NCI-H460 (cell line): ENCODE measurements around the gene NRXN3. TPM values are rescaled to one million over a fixed set of nuclear protein-coding genes. Genes with fewer than 3 reads are reported as not detected.

Source experiments
- DNase-seq: peaks from one replicate; pipeline ENCODE4 v3.0.0-alpha.2; 2016; ENCODE audit warnings: low read depth; ENCODE audit errors: extremely low read depth
- total RNA-seq: library from RNA; depleted of rRNA; stranded (reverse); fragments of >200 nt; shearing (Covaris generic); gene quantifications from 2 replicates; pipeline ENCODE4 v1.2.3, GENCODE V29; 2014

Gene NRXN3
- total RNA-seq, 1 experiment from 2014 or later: 6.6 TPM

DNA sequence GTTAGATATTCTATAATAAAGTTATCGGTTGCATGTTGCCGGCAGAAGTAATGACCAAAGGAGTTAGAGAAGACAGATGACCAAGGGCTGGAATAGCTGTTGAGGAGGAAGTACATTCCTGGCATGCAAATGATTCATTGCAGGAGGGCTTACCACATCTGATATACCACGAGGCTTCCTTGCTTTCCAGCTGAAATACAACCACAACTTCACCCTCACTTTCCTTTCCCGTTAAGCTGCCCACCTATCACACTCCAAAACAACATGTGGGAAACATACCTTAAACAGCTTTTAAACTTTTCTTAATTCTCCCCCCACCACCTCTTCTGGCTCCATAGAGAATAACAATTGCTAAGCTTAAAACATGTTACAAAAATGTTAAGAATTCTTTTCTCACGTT, 594.1 kb downstream of the NRXN3 start:
- DNase-seq: no peak

- no peak for DNase-seq
Measured at GRCh38 chr14:78764645-78765044, 594.5 kb downstream of the NRXN3 start.

DNA sequence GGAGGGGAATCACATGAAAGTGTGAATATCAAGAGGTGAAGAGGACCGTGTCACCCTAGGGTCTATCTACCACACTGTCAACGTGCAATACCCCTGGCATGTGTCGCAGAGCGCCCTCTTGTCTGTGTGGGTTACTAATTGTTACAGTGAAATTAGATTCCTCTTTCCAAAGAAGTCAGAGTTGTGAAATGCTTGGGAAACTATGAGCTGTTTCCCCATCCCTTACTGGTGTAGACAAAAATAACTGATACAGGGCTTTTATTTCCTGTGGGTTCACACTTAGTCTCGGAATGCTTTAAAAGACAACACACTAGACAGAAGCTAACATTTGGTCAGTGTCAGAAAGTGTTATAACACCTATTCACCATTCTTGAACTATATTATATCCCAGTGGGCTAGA, 597.3 kb downstream of the NRXN3 start:
- DNase-seq: no peak

- no peak for DNase-seq
Measured at GRCh38 chr14:78782551-78782950, 612.4 kb downstream of the NRXN3 start.

DNA sequence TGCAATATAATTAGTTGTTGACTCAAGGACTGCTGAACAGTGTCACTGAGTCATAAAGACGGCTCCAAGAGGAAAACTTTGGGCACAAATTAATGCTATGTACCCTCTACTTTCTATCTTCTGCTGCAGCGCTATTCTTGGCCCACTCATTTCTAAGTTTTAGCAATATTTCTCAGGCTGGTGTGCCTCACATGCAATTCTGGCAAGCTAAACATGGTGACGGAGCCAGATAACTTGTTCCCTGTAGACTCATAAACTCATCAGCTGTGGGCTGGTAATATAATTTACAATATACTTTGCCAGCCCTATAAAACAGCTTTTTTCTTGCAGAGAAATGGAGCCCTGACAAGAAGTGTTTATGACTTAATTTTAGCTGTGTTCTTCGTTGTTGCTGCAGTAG, 615.1 kb downstream of the NRXN3 start:
- no peak for DNase-seq

- DNase-seq: no peak
Measured at GRCh38 chr14:78788467-78789360, 618.5 kb downstream of the NRXN3 start.

GRCh38 chr14:78790271-78790670, 620.1 kb downstream of the NRXN3 start:
- no peak for DNase-seq

DNA sequence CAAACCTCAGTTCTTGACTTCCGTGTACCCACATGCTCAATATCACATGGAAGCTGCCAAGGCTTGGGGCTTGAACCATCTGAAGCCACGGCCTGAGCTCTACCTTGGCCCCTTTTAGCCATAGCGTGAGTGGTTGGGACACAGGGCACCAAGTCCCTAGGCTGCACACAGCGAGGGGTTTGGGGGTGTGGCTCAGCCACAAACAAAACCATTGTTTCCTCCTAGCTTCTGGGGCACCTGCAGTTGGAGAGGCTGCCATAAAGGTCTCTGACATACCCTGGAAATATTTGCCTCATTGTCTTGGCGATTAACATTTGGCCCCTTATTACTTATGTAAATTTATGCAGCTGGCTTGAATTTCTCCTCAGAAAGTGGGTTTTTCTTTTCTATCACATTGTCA, 628.6 kb downstream of the NRXN3 start:
- DNase-seq: no peak

DNA sequence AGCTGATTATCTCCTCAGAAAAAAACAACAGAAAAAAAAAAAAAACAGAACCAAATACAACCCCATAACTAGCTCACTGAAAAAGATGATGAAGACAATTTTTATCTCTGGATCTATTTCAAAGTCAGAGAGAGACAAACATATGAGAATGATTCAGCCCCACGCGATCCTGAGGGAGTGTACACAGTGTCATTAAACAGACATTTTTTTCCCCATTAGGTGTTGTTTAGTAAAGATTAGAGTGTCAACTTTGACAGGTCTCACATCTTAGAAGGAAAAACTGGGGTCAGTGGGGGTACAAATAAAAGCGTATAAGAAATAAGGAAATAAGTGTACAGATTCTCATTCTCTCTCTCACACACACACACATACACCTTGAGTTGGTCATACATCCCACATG, 635.4 kb downstream of the NRXN3 start:
- no peak for DNase-seq

- DNase-seq: no peak
Measured at GRCh38 chr14:78823035-78823434, 652.9 kb downstream of the NRXN3 start.

GRCh38 chr14:78823516-78823915, 653.3 kb downstream of the NRXN3 start:
- DNase-seq: no peak

DNA sequence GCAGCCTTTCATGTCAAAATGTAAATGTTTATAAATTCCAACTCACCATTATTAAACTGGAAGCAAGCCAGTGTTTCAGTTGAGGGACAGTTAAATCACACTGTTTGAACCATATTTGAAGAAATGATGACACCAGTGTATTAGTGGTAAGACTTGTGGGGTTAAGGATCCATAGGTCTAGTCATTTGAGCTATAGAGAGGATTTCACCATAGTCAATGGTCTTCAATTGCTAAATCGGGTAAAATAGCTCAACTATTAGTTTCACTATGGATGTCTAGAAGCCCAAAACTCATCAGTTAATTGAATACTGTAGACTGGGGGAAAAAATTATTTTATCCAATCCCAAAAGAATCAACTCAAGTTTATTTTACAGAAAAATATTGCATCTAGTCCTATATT, 659.1 kb downstream of the NRXN3 start:
- no peak for DNase-seq

GRCh38 chr14:78834766-78835451, 664.7 kb downstream of the NRXN3 start:
- no peak for DNase-seq

DNA sequence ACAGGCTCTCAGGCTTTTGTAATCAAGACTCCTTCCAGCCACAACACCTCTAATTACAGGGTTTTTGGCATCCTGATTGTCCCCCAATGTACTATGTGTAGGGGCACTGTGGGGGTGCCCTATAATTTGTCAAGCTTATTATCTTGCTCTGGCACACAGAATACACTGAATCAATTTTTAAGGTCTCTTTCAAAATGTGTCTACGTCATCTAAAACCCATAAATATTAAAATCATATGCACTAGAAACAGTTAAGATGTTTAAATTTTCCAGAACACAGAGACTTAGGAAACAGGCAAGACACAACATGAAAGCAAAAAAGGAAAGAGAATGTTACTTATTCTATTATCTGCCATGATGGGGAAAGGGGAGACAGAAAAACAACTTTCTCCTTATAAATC, 665.7 kb downstream of the NRXN3 start:
- DNase-seq: no peak

DNA sequence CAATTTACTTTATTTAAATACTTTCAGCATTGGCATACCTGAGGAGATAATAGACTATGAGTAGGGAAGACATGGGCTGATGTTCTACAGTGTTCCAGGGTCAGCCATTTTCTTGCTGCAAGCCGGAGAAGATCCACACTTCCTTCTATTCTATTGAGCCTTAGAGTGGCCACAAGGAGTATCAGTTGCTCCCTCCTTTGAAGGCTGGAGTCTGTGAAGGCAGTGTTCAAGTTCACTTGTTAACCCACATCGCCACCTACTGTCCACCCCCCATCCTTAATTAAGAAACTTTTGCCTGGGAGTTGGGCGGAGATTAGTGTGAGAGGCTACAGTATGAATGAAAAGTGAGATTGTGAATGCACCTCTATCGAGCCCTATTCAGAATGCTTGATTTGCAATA, 666.6 kb downstream of the NRXN3 start:
- DNase-seq: peak; percentile 69

GRCh38 chr14:78838959-78839358, 668.8 kb downstream of the NRXN3 start:
- no peak for DNase-seq

DNA sequence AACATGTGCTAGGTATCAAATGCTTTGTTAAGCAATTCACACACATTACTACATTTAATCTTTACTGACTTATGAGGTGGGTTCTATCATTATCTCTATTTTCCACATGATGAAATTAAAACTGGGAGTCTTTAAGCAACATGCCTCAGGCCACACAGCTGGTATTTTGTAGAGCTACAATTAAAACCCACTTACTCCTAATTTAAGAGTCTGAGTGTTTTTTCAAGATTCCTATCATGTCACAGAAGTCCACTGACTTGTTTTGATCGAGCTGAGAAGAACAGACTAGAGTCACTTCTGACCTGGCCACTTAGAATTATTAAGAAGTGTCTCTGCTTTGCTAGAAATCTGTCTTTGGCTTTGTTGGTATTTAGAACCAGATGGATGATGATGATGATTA, 670.7 kb downstream of the NRXN3 start:
- no peak for DNase-seq

DNA sequence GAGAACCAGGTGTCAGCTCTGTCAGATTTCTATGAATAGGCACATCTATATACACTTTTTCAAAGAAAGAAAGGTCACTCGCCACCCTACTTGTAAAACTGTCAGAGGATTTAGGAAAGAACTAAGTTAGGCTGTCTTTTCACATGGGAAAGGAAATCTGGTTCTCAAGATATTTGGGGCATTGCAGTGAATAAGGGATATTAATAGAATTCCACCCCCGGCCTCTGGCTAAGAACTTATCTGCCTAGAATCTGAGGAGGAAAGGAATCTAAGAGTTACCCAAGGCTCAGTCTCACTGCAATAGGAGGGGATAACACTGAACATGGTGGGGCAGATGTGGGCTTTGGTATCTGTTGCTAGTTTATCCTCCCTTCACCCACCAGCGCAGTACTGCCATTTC, 677.6 kb downstream of the NRXN3 start:
- DNase-seq: no peak

DNA sequence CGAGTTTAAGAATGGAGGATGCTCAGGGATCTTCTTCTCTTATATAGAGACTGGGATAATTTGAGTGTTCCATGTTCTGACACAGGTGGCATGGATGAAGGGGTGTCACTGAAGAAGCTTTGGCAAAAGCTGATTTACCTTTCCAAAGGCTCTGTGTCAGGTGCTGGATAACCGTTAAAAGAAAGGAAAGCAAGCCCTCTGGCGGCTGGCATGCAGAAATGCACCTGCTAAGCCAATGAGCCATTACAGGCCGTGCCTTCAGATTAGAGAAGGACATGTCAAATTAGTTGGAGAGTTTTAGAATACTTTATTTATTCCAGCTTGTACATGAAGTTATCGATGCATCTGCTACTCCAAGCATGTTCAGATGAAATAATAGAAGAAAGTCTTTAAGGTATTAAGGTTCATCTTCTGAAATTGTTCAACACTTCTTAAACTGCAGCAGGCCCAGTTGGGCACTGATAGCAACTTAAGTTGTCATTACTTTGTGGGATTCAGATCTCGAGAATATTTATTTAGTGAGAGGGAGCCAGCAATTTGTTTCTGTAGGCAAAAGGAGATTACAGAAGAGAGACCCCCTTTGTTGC, 678.2 kb downstream of the NRXN3 start:
- peak; percentile 48 for DNase-seq

GRCh38 chr14:78849952-78850351, 679.8 kb downstream of the NRXN3 start:
- DNase-seq: no peak

DNA sequence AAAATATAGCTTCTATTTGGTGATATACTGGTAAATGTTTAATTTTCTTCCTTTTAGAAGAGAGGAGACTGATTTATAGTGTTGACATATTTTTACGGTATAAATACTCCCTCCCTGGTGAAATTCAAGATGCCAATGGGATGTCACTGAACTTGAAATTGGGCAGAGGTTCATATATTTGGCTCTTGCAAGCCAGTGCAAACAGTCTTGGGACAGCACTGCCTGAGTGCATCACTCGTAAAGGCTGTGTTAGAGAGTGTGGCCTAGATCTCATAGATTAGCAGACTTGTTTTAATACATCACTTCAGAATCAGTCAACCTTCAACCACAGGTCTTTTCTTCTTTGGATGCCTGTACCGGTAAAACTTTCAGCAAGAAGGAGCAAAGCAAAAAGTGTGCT, 681.0 kb downstream of the NRXN3 start:
- DNase-seq: no peak

GRCh38 chr14:78852040-78852439, 681.9 kb downstream of the NRXN3 start:
- no peak for DNase-seq
